ENCODE data around the gene GLIS2.

Gene GLIS2

DNA sequence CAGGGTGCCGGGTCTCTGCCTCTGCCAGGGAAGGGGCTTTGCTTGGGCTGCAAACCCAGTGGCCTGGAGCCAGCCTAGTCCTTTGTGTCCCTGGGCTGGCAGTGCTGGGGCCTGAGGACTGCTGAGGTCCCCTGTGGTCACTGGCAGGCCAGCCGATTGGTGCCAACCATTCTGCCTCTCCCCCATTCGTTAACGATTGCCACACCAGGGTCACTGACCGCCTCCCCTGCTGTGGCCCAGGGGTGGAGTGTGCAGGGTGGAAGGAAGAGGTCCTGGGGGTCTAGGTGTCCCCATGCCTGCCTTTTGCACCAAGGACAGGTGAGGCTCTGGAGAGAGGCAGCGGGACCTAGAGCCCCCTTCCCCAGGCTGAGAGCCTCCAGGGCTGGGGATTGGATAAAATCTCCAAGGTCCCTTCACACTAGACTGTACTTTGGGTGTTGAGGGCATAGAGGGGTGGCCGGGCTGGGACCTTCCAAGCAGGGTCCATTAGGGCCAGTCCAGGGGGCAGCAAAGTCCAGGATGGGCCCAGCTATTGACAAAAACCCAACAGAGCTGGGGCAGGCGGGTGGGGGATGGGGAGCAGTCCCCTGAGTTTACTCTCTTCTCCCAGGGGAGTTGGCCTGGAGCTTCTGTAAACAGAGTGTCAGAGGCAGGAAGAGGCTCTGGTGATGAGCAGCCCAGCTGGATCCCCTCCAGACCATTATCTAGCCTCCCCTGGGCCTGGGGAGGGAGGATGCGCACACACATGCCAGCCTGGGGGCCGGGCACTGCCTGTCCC, 56.9 kb downstream of the GLIS2 start:
- no peak for DNase-seq

DNA sequence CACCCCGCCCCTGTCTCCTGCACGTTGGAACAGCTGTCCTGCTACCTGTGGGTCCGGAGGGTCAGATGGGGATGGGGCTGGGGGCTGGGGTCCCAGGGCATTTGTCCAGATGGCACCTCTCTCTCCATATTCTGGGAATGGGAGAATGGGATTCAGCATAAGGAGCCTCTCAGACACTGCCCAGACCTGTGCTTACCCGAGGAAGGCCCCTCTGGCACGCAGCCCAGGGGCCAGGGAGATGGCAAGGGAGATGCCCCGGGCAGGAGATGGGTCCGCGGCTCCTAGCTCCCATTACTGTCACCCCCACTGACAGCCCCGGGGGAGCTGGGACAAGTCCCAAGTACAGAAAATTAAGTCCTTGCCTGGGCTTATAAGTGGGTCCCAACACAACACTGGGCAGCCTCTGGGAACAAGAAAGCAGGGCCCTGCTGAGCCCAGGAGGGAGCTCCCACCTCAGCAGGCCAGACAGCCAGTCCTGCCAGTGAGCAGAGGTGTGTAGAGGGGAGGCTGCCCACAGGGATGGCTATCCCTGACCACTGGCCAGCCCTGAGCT, 57.6 kb downstream of the GLIS2 start:
- DNase-seq = no peak

DNA sequence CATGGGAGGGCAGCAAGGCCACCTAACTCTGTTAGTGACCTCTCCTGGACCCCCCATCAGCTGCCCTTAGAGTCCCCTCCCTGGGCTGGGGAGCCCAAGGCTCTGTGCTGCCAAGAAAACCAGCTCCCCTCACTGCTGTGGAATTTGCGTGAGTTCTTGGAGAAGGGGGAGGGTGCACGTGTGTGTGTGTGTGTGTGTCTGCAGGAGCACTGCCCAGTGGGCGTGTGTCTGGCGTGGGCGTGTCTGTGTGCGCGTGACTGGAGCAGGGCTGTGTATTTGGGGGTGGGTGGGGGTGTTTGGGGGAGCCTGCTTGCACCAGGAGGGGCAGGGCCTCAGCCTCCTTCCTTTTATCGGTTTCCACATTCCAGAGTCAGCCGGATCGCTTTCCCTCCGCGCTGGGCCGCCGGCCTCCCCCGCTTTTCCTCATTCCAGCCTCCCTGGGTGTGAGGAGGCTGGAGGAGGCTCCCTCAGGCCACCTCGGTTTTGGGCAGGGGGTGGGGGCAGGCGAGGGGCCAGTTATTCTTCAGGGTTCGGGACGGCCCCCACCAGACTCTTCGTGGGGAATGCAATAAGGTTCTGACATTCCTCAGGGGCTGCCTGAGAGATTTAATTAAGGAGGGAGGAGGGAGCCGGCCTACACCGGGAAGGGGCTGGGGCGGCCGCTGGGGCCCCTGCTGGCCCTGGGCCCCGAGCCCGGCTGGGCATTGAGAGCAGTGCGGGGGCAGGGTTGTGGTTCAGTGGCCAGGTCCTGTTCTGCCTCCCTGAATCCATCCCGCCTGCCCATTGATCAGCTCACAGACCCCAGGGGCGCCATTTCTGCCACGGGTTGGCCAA, 58.3 kb downstream of the GLIS2 start:
- DNase-seq = no peak

DNA sequence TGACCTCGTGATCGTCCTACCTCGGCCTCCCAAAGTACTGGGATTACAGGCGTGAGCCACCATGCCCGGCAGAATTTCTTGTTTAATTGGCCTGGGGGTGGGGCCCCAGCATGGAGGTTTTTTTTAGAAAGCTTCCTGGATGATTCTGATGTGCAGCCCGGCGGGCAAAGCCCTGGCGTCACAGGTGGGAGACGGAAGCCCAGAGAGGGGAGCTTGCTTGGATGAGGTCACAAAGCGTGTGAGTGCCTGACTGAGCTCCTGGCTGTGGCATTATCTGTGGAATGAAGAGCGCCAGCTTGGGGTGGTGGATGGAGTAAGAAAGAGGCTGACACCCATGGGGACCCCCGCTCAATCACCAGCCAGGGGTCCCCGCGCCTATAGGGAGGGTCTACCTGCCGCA, 59.9 kb downstream of the GLIS2 start:
- DNase-seq = no peak

DNA sequence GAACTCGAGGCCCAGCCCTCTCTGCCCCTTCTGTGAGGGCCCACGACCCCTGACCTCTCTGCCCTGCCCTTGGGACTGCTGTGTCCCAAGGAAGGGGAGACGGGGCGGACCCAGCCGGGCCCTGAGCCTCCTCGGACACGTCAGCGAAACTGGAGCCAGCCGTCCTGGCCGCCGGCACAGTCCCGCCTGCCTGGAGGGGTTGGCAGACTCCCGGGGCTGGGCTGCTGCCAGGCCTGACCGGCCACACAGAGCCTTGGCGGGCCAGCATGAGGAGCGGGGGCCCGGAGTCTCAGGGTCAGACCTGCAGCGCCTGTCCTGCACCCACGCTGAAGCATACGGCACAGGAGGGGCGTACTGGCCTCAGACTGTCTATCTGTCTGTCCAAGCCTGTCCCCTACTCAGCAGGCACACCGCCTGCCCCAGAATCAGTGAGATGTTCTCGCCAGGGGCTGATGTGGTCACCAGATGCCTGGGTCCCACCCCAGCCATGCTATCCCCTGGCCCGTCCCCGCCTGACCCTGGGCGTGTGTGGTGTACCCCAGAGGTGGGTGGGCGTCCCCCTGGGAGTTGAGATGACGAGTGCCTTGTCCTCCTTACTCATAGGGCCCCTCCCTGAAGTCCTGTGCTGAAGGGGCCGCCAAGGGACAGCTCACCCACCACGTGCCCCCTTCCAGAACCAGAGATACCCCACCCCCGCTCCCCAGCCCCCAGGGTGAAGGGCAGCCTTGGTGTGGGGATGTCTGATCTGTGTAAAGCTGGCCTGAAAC, 60.4 kb downstream of the GLIS2 start:
- DNase-seq = no peak

DNA sequence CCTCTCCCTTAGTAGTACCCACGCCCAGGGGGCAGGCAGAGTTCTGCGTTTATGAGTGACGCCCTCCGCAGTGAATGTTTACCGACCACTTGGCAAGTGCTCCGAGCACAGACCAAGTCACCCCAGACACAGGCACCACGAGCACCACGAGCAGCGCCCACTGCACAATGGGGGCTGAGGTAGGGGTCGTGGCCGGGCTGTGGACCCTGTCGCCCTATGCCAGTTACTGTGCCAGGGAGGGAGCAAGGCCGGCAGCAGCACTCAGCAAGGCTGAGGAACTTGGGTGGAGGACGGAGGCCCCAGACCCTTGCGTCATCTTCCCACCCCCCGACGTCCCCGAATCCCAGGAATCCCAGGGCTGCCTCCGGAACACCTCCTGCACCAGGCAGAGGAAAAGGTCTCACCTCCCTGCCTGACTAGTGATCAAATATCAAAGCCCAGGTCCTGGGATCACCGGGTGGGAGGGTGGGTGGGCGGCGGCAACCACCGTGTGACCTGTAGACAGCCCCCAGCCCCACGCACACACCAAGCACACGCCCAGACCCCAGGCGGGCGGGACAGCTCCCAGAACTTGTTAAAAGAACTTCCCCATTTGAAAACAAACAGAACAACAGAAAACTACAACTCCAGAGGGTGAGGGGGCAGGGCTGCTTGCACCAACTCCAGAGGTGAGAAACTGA, 61.2 kb downstream of the GLIS2 start:
- no peak for DNase-seq

DNA sequence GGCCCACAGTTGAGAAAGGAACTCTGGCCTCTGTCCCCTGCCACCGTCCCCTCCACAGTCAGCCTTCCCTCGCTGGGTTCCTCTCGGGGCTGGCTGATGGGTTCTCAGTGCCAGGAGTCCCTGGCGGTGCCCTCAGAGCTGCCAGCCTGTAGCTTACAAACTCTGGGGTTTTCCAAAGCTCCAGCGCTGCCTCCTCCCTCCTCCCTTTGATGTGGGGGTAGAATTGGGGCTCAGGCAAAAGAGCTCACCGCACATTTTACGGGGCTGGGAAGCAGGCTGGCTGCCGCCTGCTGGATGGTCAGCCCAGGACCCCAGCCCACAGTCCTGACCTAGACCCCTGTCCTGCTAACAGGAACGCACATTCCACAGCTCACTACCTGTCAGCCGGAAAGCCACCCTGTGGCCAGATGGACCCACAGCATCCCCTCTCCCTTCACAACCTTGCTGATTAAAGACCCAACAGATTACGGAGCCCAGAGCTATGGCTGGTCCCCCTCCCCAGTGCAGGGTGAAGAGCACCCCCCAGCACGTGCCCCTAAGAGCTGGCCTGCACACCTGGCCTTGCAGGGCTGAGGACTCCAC, 61.8 kb downstream of the GLIS2 start:
- no peak for DNase-seq

DNA sequence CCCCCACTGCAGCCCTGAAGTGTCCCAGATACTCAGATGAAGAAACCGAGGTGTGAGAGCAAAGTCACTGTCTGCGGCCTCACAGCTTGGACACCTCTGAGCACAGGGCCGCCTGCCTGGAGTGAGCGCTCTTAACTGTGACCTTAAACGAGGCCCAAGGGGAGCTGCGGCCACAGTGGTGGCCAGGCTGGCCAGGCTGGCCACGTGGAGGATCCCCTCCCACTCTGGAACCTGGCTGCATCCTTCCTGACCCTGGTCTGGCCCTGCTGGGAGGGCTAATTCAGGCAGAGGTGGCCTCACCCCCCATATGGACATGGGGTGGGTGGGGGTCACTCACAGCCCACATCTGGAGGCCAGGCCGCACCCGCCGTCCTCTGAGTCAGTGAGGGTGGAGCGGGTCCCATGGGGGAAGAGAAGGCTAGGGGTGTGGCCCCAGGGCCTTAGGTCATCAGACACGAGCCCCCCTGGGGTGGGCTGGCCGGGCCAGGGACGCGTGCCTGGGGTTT, 62.3 kb downstream of the GLIS2 start:
- DNase-seq = no peak

DNA sequence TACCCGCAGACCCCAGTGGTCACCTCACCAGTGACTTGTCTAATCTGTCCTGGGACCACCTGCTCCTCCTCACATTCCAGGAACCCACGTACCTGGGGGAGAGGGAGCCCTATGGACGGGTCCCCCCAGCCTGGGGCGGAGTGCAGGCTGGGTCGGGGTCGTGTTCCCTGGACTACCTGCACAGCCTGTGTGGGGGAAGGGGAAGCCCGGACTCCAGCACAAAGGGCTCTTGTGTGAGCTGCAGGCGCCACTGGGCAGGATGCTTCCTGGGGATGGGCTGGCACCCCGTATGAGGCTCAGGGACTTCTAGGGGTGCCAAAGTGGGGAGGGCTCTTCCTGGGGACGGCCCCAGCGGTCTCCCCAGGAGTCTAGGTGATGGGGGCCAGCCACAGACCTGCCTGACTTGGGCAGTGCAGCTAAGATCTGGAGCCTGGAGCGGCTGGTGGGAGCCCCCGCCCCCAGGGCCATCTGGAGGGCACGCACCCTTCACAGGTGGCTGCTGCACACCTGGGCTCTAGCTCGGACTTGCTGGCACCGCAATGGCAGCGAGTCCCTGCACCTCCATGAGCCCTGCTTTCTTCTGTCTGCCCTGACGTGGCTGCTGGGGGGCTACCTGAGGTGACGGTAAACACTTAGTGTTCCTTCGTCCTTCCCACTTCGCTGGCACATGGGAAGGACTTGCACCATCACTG, 63.3 kb downstream of the GLIS2 start:
- no peak for DNase-seq

DNA sequence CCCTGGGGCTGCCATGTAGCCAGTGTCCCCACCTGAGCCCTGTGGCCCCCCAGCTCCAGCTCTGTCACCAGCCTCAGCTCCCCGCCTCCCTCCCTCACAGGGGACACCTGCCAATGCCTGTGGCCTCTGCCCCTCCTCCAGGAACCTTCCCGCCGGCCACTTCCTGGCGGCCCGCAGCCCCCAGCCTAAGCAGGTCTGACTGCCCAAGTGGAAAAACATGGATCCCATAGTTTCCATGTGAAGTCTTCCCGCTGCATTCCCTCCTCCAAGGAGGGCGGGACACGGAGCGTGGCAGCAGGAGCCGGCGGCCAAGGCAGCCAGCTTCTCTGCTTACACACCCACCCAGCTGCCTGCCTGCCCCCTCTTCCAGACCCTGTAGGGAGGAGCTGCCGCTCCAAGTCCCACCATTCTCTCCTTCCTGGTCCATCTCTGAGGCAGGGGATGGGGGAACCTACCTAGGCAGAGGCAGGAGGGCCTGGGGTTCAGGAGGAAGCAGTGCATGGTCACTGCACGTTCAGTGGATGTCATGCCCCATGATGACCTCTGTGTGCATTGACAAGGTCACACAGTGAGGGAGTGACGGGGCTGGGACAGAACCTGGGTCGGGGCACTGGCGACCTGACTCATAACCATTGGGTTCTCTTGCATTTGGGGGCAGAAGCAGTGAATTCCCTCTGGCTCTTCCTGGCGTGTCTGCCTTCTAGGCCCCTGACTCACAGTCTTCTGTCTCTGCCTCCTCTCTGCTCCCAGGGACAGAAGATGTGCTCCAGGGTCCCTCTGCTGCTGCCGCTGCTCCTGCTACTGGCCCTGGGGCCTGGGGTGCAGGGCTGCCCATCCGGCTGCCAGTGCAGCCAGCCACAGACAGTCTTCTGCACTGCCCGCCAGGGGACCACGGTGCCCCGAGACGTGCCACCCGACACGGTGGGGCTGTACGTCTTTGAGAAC, 64.5 kb downstream of the GLIS2 start:
- DNase-seq = no peak

DNA sequence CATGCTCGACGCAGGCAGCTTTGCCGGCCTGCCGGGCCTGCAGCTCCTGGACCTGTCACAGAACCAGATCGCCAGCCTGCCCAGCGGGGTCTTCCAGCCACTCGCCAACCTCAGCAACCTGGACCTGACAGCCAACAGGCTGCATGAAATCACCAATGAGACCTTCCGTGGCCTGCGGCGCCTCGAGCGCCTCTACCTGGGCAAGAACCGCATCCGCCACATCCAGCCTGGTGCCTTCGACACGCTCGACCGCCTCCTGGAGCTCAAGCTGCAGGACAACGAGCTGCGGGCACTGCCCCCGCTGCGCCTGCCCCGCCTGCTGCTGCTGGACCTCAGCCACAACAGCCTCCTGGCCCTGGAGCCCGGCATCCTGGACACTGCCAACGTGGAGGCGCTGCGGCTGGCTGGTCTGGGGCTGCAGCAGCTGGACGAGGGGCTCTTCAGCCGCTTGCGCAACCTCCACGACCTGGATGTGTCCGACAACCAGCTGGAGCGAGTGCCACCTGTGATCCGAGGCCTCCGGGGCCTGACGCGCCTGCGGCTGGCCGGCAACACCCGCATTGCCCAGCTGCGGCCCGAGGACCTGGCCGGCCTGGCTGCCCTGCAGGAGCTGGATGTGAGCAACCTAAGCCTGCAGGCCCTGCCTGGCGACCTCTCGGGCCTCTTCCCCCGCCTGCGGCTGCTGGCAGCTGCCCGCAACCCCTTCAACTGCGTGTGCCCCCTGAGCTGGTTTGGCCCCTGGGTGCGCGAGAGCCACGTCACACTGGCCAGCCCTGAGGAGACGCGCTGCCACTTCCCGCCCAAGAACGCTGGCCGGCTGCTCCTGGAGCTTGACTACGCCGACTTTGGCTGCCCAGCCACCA, 65.4 kb downstream of the GLIS2 start:
- no peak for DNase-seq

DNA sequence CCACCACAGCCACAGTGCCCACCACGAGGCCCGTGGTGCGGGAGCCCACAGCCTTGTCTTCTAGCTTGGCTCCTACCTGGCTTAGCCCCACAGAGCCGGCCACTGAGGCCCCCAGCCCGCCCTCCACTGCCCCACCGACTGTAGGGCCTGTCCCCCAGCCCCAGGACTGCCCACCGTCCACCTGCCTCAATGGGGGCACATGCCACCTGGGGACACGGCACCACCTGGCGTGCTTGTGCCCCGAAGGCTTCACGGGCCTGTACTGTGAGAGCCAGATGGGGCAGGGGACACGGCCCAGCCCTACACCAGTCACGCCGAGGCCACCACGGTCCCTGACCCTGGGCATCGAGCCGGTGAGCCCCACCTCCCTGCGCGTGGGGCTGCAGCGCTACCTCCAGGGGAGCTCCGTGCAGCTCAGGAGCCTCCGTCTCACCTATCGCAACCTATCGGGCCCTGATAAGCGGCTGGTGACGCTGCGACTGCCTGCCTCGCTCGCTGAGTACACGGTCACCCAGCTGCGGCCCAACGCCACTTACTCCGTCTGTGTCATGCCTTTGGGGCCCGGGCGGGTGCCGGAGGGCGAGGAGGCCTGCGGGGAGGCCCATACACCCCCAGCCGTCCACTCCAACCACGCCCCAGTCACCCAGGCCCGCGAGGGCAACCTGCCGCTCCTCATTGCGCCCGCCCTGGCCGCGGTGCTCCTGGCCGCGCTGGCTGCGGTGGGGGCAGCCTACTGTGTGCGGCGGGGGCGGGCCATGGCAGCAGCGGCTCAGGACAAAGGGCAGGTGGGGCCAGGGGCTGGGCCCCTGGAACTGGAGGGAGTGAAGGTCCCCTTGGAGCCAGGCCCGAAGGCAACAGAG, 66.3 kb downstream of the GLIS2 start:
- DNase-seq = no peak

DNA sequence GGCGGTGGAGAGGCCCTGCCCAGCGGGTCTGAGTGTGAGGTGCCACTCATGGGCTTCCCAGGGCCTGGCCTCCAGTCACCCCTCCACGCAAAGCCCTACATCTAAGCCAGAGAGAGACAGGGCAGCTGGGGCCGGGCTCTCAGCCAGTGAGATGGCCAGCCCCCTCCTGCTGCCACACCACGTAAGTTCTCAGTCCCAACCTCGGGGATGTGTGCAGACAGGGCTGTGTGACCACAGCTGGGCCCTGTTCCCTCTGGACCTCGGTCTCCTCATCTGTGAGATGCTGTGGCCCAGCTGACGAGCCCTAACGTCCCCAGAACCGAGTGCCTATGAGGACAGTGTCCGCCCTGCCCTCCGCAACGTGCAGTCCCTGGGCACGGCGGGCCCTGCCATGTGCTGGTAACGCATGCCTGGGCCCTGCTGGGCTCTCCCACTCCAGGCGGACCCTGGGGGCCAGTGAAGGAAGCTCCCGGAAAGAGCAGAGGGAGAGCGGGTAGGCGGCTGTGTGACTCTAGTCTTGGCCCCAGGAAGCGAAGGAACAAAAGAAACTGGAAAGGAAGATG, 67.0 kb downstream of the GLIS2 start:
- no peak for DNase-seq

DNA sequence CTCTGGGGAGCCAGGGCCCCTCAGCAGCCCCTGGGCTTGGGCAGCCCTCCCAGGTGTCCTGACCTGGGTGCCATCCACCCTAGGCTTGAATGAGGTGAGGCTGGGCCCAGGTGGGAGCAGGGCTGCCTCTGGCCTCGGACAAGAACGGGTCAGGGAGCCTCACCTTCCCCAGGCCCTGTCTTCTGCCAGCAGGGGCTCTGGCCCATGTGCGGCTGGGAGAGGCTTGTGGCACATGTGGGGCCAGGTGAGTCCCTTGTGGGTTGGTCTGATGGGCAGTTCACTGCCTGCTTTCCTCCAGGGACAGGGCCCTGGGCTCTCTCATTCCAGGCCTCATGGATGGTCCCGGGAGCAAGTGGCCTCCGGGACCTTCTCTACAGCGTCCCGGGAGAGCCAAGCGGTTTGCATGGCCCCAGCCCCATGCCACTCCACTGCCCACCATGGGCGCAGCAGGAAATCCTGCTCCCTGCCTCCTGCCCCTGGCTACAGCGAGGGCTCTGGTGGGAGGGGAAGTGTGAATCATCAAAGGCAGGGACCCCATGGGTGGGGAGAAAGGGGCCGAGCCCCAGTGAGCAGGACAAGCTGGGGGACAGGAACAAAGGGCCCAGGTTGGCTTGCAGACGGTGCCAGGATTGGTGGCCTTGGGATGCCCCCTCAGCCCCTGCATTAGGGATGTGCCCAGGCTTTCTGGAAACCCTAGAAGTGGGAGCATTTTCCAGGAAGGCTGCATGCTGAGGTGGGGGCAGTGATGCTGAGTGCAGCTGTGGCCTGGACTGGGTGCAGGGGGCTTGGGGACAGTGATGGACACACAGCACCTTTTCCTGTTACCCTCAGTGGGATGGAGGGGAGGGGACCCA, 68.0 kb downstream of the GLIS2 start:
- DNase-seq = no peak

DNA sequence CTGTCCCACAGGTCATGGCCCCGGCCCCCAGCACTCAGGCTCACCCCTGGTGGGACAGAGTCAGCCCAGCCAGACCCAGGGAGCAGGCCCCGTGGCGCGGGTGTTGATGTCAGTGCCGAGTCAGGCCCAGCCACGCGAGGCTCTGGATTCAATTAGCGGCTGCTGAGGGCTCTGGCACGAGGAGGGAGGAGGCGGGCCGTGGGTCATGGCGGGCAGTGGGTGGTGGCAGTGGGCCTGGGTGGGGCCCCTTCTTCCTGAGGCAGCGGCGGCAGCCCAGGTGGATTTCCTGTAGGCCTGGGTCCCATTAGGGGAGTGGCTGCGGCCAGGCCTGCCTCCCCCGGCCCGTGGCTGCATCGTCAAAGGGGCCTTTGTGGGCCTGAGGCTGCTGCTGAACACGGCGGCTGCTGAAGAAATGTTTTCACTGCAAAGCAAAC, 68.7 kb downstream of the GLIS2 start:
- DNase-seq = no peak

DNA sequence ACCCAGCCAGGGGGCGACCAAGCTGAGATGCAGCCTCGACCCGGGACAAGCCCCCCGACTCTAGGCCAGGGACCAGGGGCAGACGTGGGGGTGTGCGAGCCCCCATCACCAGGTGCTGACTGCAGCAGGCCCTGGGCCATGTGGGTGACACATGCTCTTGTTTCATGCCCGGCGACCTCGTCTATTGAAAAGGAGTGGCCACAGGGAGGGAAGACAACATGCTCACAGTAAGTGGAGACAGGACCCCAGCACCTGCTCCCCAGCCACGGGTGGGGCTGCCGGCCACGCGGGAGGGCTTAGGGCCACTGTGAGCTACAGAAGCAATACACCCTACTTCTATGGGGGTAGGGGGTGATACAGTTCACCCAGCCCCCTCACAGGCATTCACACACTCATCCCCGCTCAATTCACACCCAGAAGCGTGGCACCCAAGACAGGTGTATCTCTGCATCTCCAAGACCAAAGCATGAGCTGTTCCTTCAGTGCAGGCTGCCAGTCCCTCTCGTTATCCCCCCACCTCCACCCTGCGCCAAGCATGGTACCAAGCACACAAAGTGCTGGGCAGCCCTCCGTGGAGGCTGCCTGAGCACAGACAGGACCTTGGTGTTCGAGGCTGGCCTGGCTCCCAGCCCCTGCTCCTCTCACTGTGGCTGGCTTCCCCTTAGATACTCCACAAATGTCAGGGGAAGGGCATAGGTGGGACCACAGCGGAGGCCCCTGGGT, 69.4 kb downstream of the GLIS2 start:
- DNase-seq = no peak

Measured in NCI-H2171 (cell line).